ENCODE measurements around the gene C13orf42. TPM values are rescaled to one million over a fixed set of nuclear protein-coding genes. Genes with fewer than 3 reads are reported as not detected.

The C13orf42 gene
- polyA plus RNA-seq, 3 donors, result not detected

DNA sequence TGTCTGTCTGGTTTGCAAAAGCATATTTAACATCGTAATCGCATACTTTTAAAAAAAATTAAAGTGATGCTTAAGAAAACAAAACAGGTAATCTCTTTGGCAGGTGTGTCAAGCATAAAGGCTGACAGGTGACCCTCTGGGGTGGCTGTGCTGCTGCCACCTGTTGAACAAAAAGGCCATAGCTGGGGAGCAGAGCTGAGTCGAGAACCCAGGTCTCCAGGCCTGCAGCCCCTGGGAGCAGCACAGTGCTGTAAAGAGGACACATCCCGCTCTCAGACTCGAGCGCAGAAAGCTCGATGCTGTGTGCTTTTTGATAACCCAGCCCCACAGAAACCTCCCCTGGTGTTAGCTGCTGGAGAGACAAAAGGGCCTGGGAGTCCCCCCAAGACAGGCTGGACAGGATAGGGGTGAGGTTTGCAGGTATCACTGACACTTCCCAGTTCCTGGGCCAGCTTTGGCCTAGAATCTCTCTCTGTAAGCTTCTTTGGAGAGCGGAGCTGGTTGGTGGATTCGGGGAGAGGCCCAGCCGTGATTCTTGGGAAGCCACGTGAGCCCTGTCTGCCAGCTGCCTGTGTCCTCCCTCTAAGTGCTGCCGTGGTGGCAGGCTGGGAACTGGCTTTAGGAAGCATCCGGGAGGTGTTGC, 66.9 kb downstream of the C13orf42 start:
- Histone ChIP-seq H3K4me1 (ENCODE audit: control insufficient read depth in 1 of 2, insufficient read depth in 2 of 2, low read length in 2 of 2) (peaks cover 4 to 5% of the 10 kb centered on the region in 2 donors), H3K9ac (ENCODE audit: insufficient read depth, low read length, poor library complexity, severe bottlenecking) (no peak overlapping the region), H3K27me3 (ENCODE audit: control insufficient read depth in 2 of 2, insufficient read depth in 2 of 2, low read length in 2 of 2) (no peaks in the 10 kb centered on the region), H2AFZ (ENCODE audit: insufficient read depth, low read depth, low read length, poor library complexity, severe bottlenecking) (no peak overlapping the region), H3K4me2 (replicated peaks; ENCODE audit: extremely low read depth, low read length, poor library complexity, severe bottlenecking) (no peak overlapping the region), H3K4me3 (replicated peaks in 1 of 3; ENCODE audit: low read depth in 2 of 3, low read length in 3 of 3) (no peak overlapping the region), H3K36me3 (replicated peaks in 1 of 2; ENCODE audit: control insufficient read depth in 1 of 2, insufficient read depth in 2 of 2, low read length in 2 of 2) (no peaks in the 10 kb centered on the region), H3K79me2 (ENCODE audit: insufficient read depth, low read length) (no peaks in the 10 kb centered on the region), H4K20me1 (ENCODE audit: insufficient read depth, low read length) (no peaks in the 10 kb centered on the region), H3K9me3 (replicated peaks in 1 of 2; ENCODE audit: control insufficient read depth in 1 of 2, insufficient read depth in 1 of 2, low read length in 2 of 2) (no peaks in the 10 kb centered on the region), H3K27ac (ENCODE audit: low read depth in 1 of 2, low read length in 2 of 2) (no peak overlapping the region)
- H3K4me3 Mint-ChIP-seq, result no peak overlapping the region
- intact Hi-C loops (cut with micrococcal nuclease), result no loop called here
- H3K4me1 Mint-ChIP-seq, result peaks cover 10% of the 10 kb centered on the region
- no peaks in the 10 kb centered on the region for H3K9me3 Mint-ChIP-seq
- 95% methylated on average over 7 of the region's 13 CpGs for WGBS (ENCODE audit: insufficient coverage)
- peaks cover 0 to 2% (median 0%) of the 10 kb centered on the region in 3 donors for H3K27me3 Mint-ChIP-seq (ENCODE audit: low read depth in 3 of 3)
- no peak for TF ChIP-seq CTCF (IDR thresholded peaks at IDR 0.05)
- no peak overlapping the region for H3K27ac Mint-ChIP-seq
- DNase-seq, result no peak
- H3K36me3 Mint-ChIP-seq, result no peaks in the 10 kb centered on the region

DNA sequence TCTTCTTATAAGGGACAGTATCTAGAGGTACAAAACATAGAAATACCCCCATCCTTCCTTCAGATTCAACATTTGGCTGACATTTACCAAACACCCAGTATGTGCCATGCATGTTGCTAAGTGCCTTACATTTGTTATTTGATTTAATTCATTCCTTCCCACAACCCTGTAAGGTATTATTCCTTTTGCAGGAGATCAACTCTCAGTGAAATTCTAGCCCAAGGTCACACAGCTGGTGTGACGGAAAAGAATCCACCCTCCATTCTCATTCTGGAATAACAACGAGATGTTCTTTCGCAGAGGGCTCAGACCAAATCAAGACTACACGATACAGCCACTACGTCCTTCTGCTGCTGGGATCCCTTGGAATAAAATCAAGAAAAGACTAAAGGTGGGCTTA, 67.8 kb downstream of the C13orf42 start:
- Mint-ChIP-seq H3K4me1 (peaks cover 10% of the 10 kb centered on the region), H3K9me3 (no peaks in the 10 kb centered on the region), H3K27ac (no peak overlapping the region), H3K4me3 (no peak overlapping the region), H3K36me3 (no peaks in the 10 kb centered on the region), H3K27me3 (ENCODE audit: low read depth in 3 of 3) (no peaks in the 10 kb centered on the region)
- no peak overlapping the region for H3K9ac ChIP-seq (ENCODE audit: insufficient read depth, low read length, poor library complexity, severe bottlenecking)
- H4K20me1 ChIP-seq (ENCODE audit: insufficient read depth, low read length), result no peaks in the 10 kb centered on the region
- WGBS (ENCODE audit: insufficient coverage), result no CpG with 5 or more reads among the region's 5 CpGs
- no peak overlapping the region for H3K27ac ChIP-seq (ENCODE audit: low read depth in 1 of 2, low read length in 2 of 2)
- H3K27me3 ChIP-seq (ENCODE audit: control insufficient read depth in 2 of 2, insufficient read depth in 2 of 2, low read length in 2 of 2), result no peaks in the 10 kb centered on the region
- H3K9me3 ChIP-seq (replicated peaks in 1 of 2; ENCODE audit: control insufficient read depth in 1 of 2, insufficient read depth in 1 of 2, low read length in 2 of 2), result no peaks in the 10 kb centered on the region
- peaks cover 4 to 5% of the 10 kb centered on the region in 2 donors for H3K4me1 ChIP-seq (ENCODE audit: control insufficient read depth in 1 of 2, insufficient read depth in 2 of 2, low read length in 2 of 2)
- no peak for DNase-seq
- H2AFZ ChIP-seq (ENCODE audit: insufficient read depth, low read depth, low read length, poor library complexity, severe bottlenecking), result no peak overlapping the region
- intact Hi-C loops (cut with micrococcal nuclease), result no loop called here
- H3K36me3 ChIP-seq (replicated peaks in 1 of 2; ENCODE audit: control insufficient read depth in 1 of 2, insufficient read depth in 2 of 2, low read length in 2 of 2), result no peaks in the 10 kb centered on the region
- H3K4me2 ChIP-seq (replicated peaks; ENCODE audit: extremely low read depth, low read length, poor library complexity, severe bottlenecking), result no peak overlapping the region
- no peak for TF ChIP-seq CTCF (IDR thresholded peaks at IDR 0.05)
- no peak overlapping the region for H3K4me3 ChIP-seq (replicated peaks in 1 of 3; ENCODE audit: low read depth in 2 of 3, low read length in 3 of 3)
- H3K79me2 ChIP-seq (ENCODE audit: insufficient read depth, low read length), result no peaks in the 10 kb centered on the region

Data from CD14-positive monocyte (primary cell).